ENCODE measurements around the gene CENATAC.

GRCh38 chr11:119049081-119049480 lies 51.1 kb downstream of the CENATAC start:
- no peak for TF ChIP-seq POLR2AphosphoS5 (IDR thresholded peaks at IDR 0.05; ENCODE audit: low read depth, low read length)
- no peak for TF ChIP-seq REST (IDR thresholded peaks at IDR 0.05; ENCODE audit: insufficient read depth in 1 of 2, low read depth in 2 of 2, low read length in 2 of 2)
- TF ChIP-seq TAF1 (IDR thresholded peaks at IDR 0.05; ENCODE audit: borderline replicate concordance, insufficient read depth, low read length): no peak
- TF ChIP-seq FOXP2 (optimal IDR thresholded peaks at IDR 0.05; ENCODE audit: borderline replicate concordance, extremely low read depth, extremely low read length, insufficient read depth): no peak

Data from PFSK-1 (cell line).